NCI-H526 treated with DMSO at 0.1 percent for 48 hours (cell line): ENCODE measurements around the gene SSH2.
"Not testable (repeated sequence)": the region's sequence is repeated elsewhere in the genome, so short reads cannot be mapped to it uniquely, and the experiment has no call there.

Experiments used
- DNase-seq: peaks from one replicate; lab custom pipeline; 2025; lab: John Stamatoyannopoulos, UW

SSH2 gene

DNA sequence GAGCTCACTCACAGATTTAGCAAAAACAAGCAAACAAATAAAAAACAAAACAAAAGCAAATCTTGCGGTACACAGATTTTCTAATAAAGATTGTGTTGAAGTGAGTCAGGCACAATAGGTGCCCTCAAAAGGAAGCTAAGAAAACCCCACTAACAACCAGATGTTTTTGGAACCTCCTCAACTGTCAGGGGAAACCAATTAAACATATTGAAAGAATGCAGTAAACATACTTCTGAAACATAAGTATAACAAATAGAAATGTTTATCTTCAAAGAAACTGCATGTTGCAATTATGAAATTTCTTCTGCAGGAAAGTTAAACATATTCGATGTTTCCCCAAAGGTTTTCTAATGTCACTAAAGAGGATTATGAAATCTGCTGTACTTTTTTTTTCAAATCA is 196.9 kb downstream of the SSH2 start:
- no peak for DNase-seq

- no peak for DNase-seq
These were observed 197.4 kb downstream of the SSH2 start for GRCh38 chr17:29732613-29733012.

- DNase-seq: no peak
These were observed 197.8 kb downstream of the SSH2 start for GRCh38 chr17:29732209-29732608.

GRCh38 chr17:29731589-29731929 is 198.5 kb downstream of the SSH2 start:
- DNase-seq: no peak

DNA sequence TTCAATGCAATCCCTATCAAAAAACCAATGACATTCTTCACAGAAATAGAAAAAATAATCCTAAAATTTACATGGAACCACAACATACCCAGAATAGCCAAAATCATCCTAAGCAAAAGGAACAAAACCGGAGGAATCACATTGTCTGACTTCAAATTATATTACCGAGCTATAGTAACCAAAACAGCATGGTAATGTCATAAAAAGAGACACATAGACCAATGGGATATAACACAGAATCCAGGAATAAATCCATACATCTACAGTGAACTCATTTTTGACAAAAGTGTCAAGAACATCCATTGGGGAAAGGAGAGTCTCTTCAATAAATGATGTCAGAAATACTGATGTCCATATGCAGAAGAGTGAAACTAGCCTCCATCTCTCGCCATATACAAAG is 201.5 kb downstream of the SSH2 start:
- no peak for DNase-seq

GRCh38 chr17:29726715-29727252 is 203.2 kb downstream of the SSH2 start:
- DNase-seq: no peak

DNA sequence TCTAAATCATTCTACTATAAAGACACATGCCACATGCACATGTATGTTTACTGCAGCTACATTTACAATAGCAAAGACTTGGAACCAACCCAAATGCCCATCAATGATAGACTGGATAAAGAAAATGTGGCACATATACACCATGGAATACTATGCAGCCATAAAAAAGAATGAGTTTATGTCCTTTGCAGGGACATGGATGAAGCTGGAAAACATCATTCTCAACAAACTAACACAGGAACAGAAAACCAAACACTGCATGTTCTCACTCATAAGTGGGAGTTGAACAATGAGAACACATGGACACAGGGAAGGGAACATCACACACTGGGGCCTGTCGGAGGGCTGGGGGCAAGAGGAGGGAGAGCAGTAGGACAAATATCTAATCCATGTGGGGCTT is 204.6 kb downstream of the SSH2 start:
- not testable (repeated sequence) for DNase-seq

DNA sequence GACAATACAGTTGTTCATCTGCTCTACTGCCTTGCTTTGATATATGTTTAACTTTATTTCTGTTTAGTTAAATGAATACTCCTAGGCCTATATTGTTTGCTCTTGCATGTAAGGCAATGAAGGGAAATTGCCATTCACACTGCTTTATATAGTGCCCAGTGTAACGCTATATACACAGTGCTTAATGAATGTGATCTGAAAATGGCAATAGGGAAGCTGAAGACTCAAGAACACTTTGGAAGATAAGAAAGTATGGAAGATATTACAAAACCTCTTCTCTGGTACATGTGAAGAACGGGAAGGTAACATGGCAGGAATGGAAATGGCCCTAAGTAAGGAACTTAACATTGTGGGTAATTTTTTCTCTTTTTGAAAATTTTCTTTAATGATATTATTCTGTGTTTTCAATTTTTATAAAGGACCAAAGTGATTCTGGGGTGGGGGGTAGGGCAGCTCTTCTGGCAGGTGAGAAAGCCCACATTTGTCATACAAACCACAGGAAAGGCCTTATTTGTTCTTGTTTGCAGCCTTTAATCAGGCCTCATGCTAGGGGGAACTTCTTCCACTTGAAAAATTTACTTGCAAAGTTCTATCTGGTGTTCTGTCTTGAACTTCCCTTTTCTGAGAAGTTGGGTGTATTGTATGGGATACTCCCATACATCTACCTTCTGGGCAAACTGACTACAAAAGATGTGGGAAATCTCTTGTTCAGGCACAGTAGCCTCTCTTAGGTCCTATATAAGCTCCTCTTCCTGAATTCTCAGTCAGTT is 206.6 kb downstream of the SSH2 start:
- DNase-seq: no peak

GRCh38 chr17:29722411-29723198 is 207.4 kb downstream of the SSH2 start:
- DNase-seq: peak; percentile 14

DNA sequence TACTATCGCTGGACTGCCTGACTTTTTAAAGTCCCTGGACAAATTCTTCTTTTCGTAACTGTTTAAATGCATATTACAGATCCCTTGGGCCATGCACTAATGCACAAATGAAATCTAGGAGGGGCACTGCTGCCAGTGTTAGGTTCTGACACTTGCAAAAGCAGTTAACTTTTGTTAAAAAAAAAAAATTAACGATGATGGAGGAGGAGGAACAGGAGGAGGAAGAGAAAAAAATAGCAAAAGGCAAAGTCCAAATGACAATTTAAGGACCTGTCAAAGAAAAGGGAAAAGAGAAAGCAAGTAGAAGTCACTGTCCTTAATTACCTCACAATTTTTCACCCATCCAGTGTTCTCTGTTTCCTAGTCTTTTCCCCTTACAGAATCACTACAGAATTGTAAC is 209.5 kb downstream of the SSH2 start:
- DNase-seq: no peak

DNA sequence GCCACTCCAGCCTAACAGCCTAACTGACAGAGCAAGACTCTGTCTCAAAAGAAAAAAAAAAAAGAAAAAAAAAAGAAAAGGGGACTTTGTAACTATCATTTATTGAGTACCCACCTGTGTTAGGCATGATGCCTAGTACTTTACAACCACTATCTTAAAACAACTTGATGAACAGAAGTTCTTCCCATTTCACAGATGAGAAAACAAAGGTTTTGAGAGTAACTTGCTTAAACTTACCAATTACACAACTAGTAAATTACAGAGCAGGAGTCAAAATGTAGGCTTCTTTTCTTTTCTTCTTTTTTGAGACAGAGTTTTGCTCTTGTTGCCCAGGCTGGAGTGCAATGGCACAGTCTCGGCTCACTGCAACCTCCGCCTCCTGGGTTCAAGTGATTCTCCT is 210.6 kb downstream of the SSH2 start:
- no peak for DNase-seq

- no peak for DNase-seq
These were observed 211.5 kb downstream of the SSH2 start for GRCh38 chr17:29718446-29719039.

GRCh38 chr17:29717817-29718216 is 212.2 kb downstream of the SSH2 start:
- no peak for DNase-seq

DNA sequence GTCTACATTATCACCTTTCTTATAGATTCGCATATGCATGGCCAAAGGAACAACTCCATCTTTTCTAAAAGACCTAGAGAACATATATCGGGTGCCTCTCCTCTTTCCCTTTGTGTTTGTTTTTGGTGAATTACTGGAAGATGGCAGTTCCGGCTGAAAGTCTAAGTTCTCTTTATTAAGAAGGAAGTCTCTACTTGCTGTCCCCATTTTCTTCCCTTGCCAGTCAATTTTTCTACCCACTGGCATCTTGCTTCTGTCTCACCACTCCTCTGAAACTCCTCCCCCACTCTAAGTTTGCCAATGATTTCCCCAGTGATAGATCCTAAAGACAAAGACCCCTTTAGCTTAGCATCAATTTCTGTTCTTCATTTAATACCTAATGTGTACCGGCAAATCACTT is 213.5 kb downstream of the SSH2 start:
- no peak for DNase-seq

- no peak for DNase-seq
These were observed 214.3 kb downstream of the SSH2 start for GRCh38 chr17:29715680-29716079.

- no peak for DNase-seq
These were observed 215.9 kb downstream of the SSH2 start for GRCh38 chr17:29714146-29714545.

DNA sequence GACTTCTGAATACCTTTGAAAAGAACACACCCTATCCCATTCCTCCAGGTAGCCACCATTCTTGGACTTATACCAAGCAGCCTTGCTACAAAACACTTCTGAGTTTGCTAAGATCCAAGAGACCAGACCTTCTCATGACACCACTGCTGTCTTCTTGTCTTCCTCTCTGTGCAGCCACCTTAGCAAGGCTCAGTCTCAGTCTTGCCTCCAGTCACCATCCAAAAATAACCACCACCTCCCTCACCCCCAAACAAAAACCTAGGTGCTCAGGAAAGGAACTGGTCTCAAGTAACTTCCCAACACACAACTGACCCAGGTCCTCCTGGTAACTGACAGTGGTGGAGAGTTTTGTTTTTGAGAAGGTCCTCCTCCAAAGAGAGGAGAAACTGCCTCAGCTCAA is 216.4 kb downstream of the SSH2 start:
- DNase-seq: no peak

- DNase-seq: no peak
These were observed 218.2 kb downstream of the SSH2 start for GRCh38 chr17:29711588-29712385.

- DNase-seq: no peak
These were observed 219.1 kb downstream of the SSH2 start for GRCh38 chr17:29710891-29711418.

GRCh38 chr17:29710520-29710884 is 219.5 kb downstream of the SSH2 start:
- DNase-seq: no peak

DNA sequence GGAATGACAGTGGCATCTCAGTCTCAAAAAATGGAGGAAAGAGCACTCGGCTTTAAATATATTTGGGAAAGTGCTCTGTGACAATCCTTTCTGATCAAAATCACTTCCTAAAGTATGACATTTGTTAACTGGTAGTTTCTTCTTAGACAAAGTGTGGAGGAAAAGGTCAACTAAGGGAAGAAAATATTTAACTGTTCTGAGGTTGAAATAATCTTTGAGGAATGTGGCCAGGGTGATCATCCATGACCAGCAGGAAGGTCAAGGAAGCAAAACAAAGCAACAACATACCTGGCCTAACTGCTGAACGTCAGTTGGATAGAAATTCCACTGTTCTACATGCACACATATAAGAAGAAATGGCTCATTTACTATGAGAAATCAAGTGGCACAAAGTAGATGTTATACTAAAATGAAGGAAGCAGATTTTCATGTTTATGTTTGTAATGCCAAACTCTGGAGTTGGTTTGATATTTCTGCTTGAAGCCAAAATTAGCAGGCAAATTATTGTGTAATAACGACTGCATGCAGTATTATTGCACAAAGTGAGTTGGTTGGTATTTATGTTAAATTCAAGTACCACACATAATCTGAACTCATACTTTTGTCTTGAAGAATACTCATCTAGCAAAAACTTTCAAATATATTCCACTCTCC is 220.0 kb downstream of the SSH2 start:
- no peak for DNase-seq

DNA sequence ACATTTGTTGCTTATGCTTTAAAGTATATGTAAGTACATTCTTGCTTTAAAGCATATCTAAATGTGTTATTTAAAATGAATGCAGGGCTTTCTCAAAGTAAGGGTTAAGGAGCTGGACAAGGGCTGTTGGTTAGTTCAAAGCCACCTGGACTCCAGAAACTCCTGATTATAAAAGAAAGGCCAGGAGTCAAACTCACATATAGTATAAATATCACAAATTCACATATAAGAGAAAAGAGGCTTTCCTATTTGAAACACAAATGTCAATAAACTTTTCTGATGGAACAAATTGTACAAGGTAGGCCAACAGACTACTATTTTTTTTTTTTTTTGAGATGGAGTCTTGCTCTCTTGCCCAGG is 222.8 kb downstream of the SSH2 start:
- no peak for DNase-seq
